GM12873 (cell line): ENCODE results near the gene EBI3.

Experiments
- CTCF ChIP-seq: IDR thresholded peaks from 2 replicates; pipeline ENCODE4 v1.5.1; 2012; ENCODE audit warnings: low read depth, mild to moderate bottlenecking, moderate library complexity, low read length, control low read depth; ENCODE audit not compliant: insufficient read depth; ENCODE audit errors: missing control alignments

The EBI3 gene

GRCh38 chr19:4224470-4224869 lies 4.9 kb upstream of the EBI3 start:
- TF ChIP-seq CTCF: no peak

GRCh38 chr19:4225885-4226284 lies 3.4 kb upstream of the EBI3 start:
- TF ChIP-seq CTCF: no peak

GRCh38 chr19:4227771-4228170 lies 1.6 kb upstream of the EBI3 start:
- TF ChIP-seq CTCF: no peak

GRCh38 chr19:4228765-4229178 lies 551 bp upstream of the EBI3 start:
- no peak for TF ChIP-seq CTCF

GRCh38 chr19:4232614-4233281 lies 3.4 kb downstream of the EBI3 start:
- TF ChIP-seq CTCF: peak; percentile 4

GRCh38 chr19:4233282-4233853 lies 4.0 kb downstream of the EBI3 start:
- TF ChIP-seq CTCF: peak; percentile 97

GRCh38 chr19:4234142-4234861 lies 5.0 kb downstream of the EBI3 start:
- TF ChIP-seq CTCF: no peak
